ENCODE results near the gene PARP9.
"Not testable (repeated sequence)": the region's sequence is repeated elsewhere in the genome, so short reads cannot be mapped to it uniquely, and the experiment has no call there.

PARP9 gene

GRCh38 chr3:122515870-122516269 lies 48.2 kb downstream of the PARP9 start:
- DNase-seq, result no peak

DNA sequence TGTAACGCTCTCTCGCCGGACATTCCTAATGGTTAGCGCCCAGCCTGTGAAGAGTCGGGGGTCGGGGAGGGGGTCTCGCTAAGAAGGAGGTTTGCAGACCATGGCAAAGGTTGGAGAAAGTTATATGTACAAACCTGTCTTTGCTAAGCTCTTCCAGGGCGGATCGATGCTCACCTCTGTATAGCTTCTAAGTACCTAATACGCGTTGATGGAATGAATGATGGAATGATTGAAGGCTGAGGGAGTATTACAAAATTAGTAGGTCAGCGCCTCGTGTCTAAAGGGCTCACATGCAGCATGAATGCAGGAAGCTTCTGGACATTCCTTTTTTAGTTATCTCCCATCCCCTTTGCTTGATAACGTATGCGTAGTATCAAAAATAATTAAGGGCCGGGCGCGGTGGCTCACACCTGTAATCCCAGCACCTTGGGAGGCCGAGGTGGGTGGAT lies 49.1 kb downstream of the PARP9 start:
- peak; percentile 57 for DNase-seq

- peak; percentile 57 for DNase-seq
Observed at GRCh38 chr3:122514123-122515019, 49.7 kb downstream of the PARP9 start, which contains the start of gene KPNA1. Gene KPNA1 (minus strand): TSS chr3:122514939. CDS start chr3:122496565, 18,374 bp downstream.

- no peak for DNase-seq
Observed at GRCh38 chr3:122513386-122514122, 50.5 kb downstream of the PARP9 start.

DNA sequence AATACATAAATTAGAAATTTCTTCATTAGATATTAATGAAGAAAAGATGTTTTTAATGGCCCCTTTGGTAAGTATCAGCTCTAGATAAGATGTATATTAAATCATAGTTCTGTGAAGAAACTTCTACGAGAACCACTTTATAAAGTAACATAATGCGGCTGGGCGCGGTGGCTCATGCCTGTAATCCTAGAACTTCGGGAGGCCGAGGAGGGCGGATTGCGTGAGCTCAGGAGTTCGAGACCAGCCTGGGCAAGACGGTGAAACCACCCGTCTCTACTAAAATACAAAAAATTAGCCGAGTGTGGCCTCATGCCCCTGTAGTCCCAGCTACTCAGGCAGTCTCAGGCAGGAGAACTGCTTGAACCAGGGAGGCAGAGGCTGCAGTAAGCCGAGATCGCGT lies 51.8 kb downstream of the PARP9 start:
- DNase-seq, result no peak

GRCh38 chr3:122510878-122511535 lies 53.1 kb downstream of the PARP9 start:
- no peak for DNase-seq

DNA sequence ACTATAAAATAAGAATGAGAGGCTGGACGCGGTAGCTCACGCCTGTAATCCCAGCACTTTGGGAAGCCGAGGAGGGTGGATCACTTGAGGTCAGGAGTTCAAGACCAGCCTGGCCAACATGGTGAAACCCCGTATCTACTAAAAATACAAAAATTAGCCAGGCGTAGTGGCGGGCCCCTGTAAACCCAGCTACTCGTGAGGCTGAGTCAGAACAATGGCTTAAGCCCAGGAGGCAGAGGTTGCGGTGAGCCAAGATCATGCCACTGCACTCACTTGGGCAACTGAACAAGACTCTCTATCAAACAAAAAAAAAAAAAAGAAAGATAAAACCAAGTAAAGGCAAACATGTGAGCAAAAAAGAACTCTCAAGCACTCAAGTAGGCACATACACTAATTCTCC lies 55.2 kb downstream of the PARP9 start:
- not testable (repeated sequence) for DNase-seq

GRCh38 chr3:122508135-122508914 lies 55.8 kb downstream of the PARP9 start:
- DNase-seq, result no peak

- DNase-seq, result no peak
Observed at GRCh38 chr3:122506450-122506849, 57.6 kb downstream of the PARP9 start.

DNA sequence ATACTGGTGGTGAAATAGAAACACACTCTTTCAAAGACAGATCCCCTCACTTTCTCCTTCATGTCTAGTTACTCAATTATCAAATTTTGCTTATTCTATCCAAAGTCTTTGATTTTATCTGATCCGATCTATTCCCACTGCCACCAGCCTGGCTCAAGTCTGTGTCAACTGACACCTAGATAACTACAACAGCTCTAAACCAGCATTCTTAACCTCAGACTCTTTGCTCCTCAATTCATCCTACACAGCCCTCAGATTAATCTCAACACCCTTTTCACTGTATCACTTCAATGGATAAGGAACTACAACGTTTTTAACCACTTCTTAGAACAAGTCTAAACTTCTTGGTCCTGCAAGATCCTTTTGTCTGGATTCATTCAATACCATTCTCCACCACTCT lies 58.4 kb downstream of the PARP9 start:
- DNase-seq, result no peak

- no peak for DNase-seq
Observed at GRCh38 chr3:122502941-122503340, 61.2 kb downstream of the PARP9 start.

GRCh38 chr3:122502139-122502538 lies 62.0 kb downstream of the PARP9 start:
- DNase-seq, result no peak

DNA sequence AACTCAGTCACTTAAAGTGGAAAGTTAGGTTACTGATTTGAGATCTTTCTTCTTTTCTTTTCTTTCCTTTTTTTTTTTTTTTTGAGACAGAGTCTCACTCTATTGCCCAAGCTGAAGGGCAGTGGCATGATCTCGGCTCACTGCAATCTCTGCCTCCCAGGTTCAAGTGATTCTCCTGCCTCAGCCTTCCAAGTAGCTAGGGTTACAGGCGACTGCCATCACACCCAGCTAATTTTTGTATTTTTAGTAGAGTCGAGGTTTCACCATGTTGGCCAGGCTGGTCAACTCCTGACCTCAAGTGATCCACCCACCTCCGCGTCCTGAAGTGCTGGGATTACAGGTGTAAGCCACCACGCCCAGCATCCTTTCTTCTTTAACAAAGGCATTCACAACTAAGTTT lies 63.1 kb downstream of the PARP9 start:
- DNase-seq, result not testable (repeated sequence)

DNA sequence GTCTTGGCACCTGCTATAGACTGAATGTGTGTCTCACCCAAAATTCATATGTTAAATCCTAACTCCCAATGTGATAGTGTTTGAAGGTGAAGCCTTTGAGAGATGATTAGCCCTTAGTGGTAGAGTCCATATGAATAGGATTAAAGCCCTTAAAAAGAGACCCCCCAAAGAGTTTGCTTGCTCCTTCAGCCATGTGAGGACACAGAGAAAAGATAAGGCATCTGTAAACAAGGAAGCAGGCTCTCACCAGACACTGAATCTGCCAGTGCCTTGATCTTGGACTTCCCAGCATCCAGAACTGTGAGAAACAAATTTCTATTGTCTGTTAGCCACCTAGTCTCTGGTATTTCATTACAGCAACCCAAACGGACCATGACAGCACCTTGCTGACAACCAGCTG lies 65.9 kb downstream of the PARP9 start:
- no peak for DNase-seq

- DNase-seq, result no peak
Observed at GRCh38 chr3:122497425-122497824, 66.7 kb downstream of the PARP9 start.

DNA sequence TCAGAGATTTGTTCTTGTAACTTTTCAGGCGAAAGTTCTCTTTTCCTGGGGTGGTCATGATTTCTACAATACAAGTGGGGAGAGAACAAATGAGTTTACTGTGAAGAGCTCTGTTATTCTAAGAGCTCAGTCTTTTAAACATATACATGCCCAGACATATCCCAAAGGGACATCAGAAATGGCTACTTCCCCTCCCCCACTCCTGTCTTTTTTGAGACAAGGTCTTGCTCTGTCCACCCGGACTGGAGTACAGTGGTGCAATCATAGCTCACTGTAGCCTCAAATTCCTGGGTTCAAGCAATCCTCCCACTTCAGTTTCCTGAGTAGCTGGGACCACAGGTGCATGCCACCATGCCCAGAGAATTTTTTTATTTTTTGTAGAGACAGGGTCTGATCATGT lies 67.6 kb downstream of the PARP9 start:
- DNase-seq, result no peak

GRCh38 chr3:122493296-122493695 lies 70.8 kb downstream of the PARP9 start:
- DNase-seq, result no peak

GRCh38 chr3:122488262-122488973 lies 75.7 kb downstream of the PARP9 start:
- DNase-seq, result no peak

DNA sequence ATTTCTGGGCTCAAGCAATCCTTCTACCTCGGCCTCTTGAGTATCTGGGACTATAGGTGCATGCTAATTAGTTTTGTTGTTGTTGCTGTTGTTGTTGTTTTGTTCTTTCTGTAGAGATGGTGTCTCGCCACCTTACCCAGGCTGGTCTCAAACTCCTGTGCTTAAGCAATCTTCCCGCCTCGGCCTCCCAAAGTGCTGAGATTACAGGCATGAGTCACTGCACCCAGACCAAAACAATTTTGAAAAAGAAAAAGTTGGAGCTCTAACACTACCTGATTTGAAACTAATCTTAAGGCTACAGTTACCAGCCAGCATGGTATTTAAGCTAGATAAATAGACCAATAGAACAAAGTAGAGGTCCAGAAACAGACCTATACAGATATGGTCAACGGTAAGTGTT lies 79.1 kb downstream of the PARP9 start:
- no peak for DNase-seq

DNA sequence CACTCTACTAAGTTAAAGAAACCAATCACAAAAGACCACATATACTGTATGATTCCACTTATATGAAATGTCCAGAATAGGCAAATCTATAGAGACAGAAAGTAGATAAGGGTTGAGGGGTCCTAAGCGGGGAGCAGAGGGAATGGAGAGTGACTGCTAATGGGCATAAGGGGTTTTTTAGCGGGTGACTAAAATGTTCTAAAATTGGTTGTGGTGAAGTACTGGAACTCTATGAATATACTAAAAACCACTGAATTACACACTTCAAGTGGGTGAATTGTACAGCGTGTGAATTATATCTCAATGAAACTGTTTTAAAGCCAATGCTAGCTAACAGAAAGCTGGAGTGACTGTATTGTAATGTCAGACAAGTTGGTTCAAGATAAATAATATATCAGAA lies 82.7 kb downstream of the PARP9 start:
- no peak for DNase-seq
